Measurements from ENCODE around the gene OR2AP1.

DNA sequence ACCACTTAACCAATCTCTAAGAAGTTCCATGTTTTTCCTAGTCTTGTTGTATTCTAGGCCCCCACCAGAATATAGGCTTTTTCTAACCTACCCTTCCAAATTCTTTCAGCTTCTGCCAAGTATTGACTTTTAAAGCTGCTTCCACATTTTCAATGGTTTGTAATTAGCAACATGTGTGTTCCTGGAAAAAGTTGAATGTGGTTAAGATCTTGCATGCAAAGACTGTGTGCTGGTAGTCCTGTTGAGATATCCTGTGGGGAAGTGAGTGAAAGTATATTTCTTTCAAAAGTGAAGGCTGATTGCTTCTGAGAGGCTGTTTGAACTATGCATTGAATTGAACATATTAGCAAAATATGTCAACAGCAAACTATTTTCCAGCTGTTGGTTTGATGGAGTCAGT, 23.5 kb upstream of the OR2AP1 start:
- TF ChIP-seq SP1 (IDR thresholded peaks at IDR 0.05) = no peak
- TF ChIP-seq, protein P1, sequence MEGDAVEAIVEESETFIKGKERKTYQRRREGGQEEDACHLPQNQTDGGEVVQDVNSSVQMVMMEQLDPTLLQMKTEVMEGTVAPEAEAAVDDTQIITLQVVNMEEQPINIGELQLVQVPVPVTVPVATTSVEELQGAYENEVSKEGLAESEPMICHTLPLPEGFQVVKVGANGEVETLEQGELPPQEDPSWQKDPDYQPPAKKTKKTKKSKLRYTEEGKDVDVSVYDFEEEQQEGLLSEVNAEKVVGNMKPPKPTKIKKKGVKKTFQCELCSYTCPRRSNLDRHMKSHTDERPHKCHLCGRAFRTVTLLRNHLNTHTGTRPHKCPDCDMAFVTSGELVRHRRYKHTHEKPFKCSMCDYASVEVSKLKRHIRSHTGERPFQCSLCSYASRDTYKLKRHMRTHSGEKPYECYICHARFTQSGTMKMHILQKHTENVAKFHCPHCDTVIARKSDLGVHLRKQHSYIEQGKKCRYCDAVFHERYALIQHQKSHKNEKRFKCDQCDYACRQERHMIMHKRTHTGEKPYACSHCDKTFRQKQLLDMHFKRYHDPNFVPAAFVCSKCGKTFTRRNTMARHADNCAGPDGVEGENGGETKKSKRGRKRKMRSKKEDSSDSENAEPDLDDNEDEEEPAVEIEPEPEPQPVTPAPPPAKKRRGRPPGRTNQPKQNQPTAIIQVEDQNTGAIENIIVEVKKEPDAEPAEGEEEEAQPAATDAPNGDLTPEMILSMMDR (IDR thresholded peaks at IDR 0.05; ENCODE audit: low read depth, low read length, missing input control) = no peak
- no peak for TF ChIP-seq JUND (IDR thresholded peaks at IDR 0.05)
- TF ChIP-seq RAD21 (IDR thresholded peaks at IDR 0.05) = no peak
- no peak for TF ChIP-seq TAF1 (conservative IDR thresholded peaks at IDR 0.05)
- TF ChIP-seq RXRA (IDR thresholded peaks at IDR 0.05) = no peak
- TF ChIP-seq, protein P2, sequence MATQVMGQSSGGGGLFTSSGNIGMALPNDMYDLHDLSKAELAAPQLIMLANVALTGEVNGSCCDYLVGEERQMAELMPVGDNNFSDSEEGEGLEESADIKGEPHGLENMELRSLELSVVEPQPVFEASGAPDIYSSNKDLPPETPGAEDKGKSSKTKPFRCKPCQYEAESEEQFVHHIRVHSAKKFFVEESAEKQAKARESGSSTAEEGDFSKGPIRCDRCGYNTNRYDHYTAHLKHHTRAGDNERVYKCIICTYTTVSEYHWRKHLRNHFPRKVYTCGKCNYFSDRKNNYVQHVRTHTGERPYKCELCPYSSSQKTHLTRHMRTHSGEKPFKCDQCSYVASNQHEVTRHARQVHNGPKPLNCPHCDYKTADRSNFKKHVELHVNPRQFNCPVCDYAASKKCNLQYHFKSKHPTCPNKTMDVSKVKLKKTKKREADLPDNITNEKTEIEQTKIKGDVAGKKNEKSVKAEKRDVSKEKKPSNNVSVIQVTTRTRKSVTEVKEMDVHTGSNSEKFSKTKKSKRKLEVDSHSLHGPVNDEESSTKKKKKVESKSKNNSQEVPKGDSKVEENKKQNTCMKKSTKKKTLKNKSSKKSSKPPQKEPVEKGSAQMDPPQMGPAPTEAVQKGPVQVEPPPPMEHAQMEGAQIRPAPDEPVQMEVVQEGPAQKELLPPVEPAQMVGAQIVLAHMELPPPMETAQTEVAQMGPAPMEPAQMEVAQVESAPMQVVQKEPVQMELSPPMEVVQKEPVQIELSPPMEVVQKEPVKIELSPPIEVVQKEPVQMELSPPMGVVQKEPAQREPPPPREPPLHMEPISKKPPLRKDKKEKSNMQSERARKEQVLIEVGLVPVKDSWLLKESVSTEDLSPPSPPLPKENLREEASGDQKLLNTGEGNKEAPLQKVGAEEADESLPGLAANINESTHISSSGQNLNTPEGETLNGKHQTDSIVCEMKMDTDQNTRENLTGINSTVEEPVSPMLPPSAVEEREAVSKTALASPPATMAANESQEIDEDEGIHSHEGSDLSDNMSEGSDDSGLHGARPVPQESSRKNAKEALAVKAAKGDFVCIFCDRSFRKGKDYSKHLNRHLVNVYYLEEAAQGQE (IDR thresholded peaks at IDR 0.05) = no peak
- TF ChIP-seq GABPA (IDR thresholded peaks at IDR 0.05 in 1 of 2, conservative IDR thresholded peaks at IDR 0.05 in 1 of 2) = no peak

Data from liver (tissue), 3 donors.